Measurements from ENCODE around the gene ZBTB20. TPM values are rescaled to one million over a fixed set of nuclear protein-coding genes. Genes with fewer than 3 reads are reported as not detected.

Gene ZBTB20
- total and polyA plus RNA-seq, 4 donors, result 0.88 to 83.2 (median 20.4) TPM

DNA sequence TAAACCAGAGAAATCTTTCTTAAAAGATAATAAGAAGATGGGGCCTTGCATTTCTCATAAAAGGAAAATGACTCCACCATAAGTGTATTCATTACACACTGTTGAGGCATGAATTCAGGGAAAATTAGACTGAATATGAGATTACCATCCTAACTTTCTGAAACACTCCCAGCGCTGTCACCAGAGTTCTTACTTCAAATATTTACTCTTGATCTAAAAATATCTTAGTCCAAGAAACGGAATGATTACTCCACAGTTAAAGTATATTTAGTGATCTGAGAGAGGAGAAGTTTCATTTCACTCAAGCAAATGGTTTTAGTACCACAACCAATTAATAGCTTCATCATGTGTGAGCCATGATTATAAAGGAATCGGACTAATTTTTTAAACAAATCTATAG is 300.3 kb downstream of the ZBTB20 start:
- no peak for DNase-seq (ENCODE audit: low spot score)
- TF ChIP-seq NR2F2 (IDR thresholded peaks at IDR 0.05) (no peak), EGR1 (IDR thresholded peaks at IDR 0.05; ENCODE audit: low read depth in 2 of 2) (no peak), RXRA (IDR thresholded peaks at IDR 0.05) (no peak), JUND (IDR thresholded peaks at IDR 0.05) (peak; percentile 8 to 14), HNF4A (conservative IDR thresholded peaks at IDR 0.05) (peak; percentile 20 to 25)
- TF ChIP-seq, protein P1, sequence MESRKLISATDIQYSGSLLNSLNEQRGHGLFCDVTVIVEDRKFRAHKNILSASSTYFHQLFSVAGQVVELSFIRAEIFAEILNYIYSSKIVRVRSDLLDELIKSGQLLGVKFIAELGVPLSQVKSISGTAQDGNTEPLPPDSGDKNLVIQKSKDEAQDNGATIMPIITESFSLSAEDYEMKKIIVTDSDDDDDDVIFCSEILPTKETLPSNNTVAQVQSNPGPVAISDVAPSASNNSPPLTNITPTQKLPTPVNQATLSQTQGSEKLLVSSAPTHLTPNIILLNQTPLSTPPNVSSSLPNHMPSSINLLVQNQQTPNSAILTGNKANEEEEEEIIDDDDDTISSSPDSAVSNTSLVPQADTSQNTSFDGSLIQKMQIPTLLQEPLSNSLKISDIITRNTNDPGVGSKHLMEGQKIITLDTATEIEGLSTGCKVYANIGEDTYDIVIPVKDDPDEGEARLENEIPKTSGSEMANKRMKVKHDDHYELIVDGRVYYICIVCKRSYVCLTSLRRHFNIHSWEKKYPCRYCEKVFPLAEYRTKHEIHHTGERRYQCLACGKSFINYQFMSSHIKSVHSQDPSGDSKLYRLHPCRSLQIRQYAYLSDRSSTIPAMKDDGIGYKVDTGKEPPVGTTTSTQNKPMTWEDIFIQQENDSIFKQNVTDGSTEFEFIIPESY (IDR thresholded peaks at IDR 0.05), result no peak
- TF ChIP-seq, protein P2, sequence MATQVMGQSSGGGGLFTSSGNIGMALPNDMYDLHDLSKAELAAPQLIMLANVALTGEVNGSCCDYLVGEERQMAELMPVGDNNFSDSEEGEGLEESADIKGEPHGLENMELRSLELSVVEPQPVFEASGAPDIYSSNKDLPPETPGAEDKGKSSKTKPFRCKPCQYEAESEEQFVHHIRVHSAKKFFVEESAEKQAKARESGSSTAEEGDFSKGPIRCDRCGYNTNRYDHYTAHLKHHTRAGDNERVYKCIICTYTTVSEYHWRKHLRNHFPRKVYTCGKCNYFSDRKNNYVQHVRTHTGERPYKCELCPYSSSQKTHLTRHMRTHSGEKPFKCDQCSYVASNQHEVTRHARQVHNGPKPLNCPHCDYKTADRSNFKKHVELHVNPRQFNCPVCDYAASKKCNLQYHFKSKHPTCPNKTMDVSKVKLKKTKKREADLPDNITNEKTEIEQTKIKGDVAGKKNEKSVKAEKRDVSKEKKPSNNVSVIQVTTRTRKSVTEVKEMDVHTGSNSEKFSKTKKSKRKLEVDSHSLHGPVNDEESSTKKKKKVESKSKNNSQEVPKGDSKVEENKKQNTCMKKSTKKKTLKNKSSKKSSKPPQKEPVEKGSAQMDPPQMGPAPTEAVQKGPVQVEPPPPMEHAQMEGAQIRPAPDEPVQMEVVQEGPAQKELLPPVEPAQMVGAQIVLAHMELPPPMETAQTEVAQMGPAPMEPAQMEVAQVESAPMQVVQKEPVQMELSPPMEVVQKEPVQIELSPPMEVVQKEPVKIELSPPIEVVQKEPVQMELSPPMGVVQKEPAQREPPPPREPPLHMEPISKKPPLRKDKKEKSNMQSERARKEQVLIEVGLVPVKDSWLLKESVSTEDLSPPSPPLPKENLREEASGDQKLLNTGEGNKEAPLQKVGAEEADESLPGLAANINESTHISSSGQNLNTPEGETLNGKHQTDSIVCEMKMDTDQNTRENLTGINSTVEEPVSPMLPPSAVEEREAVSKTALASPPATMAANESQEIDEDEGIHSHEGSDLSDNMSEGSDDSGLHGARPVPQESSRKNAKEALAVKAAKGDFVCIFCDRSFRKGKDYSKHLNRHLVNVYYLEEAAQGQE (IDR thresholded peaks at IDR 0.05), result no peak
- TF ChIP-seq, protein P3, sequence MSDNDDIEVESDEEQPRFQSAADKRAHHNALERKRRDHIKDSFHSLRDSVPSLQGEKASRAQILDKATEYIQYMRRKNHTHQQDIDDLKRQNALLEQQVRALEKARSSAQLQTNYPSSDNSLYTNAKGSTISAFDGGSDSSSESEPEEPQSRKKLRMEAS (IDR thresholded peaks at IDR 0.05), result no peak
- TF ChIP-seq, protein P4, sequence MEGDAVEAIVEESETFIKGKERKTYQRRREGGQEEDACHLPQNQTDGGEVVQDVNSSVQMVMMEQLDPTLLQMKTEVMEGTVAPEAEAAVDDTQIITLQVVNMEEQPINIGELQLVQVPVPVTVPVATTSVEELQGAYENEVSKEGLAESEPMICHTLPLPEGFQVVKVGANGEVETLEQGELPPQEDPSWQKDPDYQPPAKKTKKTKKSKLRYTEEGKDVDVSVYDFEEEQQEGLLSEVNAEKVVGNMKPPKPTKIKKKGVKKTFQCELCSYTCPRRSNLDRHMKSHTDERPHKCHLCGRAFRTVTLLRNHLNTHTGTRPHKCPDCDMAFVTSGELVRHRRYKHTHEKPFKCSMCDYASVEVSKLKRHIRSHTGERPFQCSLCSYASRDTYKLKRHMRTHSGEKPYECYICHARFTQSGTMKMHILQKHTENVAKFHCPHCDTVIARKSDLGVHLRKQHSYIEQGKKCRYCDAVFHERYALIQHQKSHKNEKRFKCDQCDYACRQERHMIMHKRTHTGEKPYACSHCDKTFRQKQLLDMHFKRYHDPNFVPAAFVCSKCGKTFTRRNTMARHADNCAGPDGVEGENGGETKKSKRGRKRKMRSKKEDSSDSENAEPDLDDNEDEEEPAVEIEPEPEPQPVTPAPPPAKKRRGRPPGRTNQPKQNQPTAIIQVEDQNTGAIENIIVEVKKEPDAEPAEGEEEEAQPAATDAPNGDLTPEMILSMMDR (IDR thresholded peaks at IDR 0.05; ENCODE audit: low read depth, low read length, missing input control), result no peak
- Histone ChIP-seq H3K4me1 (ENCODE audit: control insufficient read depth in 4 of 4, insufficient read depth in 4 of 4, low read length in 3 of 4) (peaks cover 4 to 27% (median 21%) of the 10 kb centered on the region in 4 donors), H3K4me3 (ENCODE audit: low read depth in 1 of 3, low read length in 3 of 3) (peak overlapping the region in 1 of 3 donors; percentile 20), H3K27ac (ENCODE audit: low read depth in 1 of 2, low read length in 2 of 2) (peak overlapping the region; percentile 61 to 82), H3K9ac (ENCODE audit: low read depth in 1 of 2, low read length in 2 of 2) (peak overlapping the region in 1 of 2 donors; percentile 15), H3K36me3 (ENCODE audit: control insufficient read depth in 4 of 4, insufficient read depth in 3 of 4, low read depth in 1 of 4, low read length in 3 of 4) (peaks cover 0 to 2% (median 0%) of the 10 kb centered on the region in 4 donors), H3K27me3 (ENCODE audit: control insufficient read depth in 4 of 4, insufficient read depth in 4 of 4, low read length in 3 of 4) (no peaks in the 10 kb centered on the region), H3K9me3 (ENCODE audit: control insufficient read depth in 4 of 4, low read length in 3 of 4) (no peaks in the 10 kb centered on the region)
- 43% methylated on average over 3 of the region's 3 CpGs for WGBS

DNA sequence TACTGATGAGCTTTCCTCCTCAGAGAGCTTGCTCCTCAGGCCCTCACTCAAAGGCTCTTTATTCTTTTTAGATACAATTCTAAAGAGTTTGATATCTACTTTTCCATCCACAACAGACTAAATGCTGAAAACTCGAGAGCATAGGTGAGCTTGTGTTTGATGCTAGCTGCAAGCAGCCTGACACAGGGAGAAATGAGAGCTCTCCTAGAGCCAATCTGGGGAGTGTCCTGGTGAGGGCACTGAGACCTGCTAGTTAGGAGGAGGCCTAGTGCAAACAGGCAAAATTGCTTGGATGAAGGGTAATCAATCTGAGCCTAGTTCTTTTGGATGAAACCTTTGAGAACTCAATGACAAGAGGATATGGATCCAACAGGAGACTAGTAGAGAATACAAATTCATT is 300.8 kb downstream of the ZBTB20 start:
- H3K36me3 ChIP-seq (ENCODE audit: control insufficient read depth in 4 of 4, insufficient read depth in 3 of 4, low read depth in 1 of 4, low read length in 3 of 4), result peaks cover 0 to 2% (median 0%) of the 10 kb centered on the region in 4 donors
- H3K9ac ChIP-seq (ENCODE audit: low read depth in 1 of 2, low read length in 2 of 2), result no peak overlapping the region
- peak; percentile 22 to 24 for TF ChIP-seq RAD21 (IDR thresholded peaks at IDR 0.05)
- no peak for TF ChIP-seq FOXA1 (IDR thresholded peaks at IDR 0.05)
- H3K4me1 ChIP-seq (ENCODE audit: control insufficient read depth in 4 of 4, insufficient read depth in 4 of 4, low read length in 3 of 4), result peaks cover 4 to 27% (median 21%) of the 10 kb centered on the region in 4 donors
- no peaks in the 10 kb centered on the region for H3K27me3 ChIP-seq (ENCODE audit: control insufficient read depth in 4 of 4, insufficient read depth in 4 of 4, low read length in 3 of 4)
- no peaks in the 10 kb centered on the region for H3K9me3 ChIP-seq (ENCODE audit: control insufficient read depth in 4 of 4, low read length in 3 of 4)
- H3K4me3 ChIP-seq (ENCODE audit: low read depth in 1 of 3, low read length in 3 of 3), result no peak overlapping the region
- DNase-seq (ENCODE audit: low spot score), result no peak
- peak overlapping the region; percentile 61 to 82 for H3K27ac ChIP-seq (ENCODE audit: low read depth in 1 of 2, low read length in 2 of 2)
- WGBS, result 68% methylated on average over 1 of the region's 1 CpG

Data from liver (tissue), 9 donors.